Adrenal gland (tissue), 12 donors: ENCODE data around the gene RBM34. TPM values are rescaled to one million over a fixed set of nuclear protein-coding genes. Genes with fewer than 3 reads are reported as not detected.

ENCODE experiments used
- DNase-seq, 7 donors: peaks; one replicate each; pipeline ENCODE4 v3.0.0-alpha.2; 2019 to 2020
- H3K27ac ChIP-seq, 5 donors: fragments of 200-600 bp; sonication (generic) in 4 of 5; 1 replicate in 3 of 5; 2 replicates in 2 of 5; pipeline versions ENCODE4 v1.5.1 to v1.8.0; 2016 to 2020; ENCODE audit warnings: mild to moderate bottlenecking in 1 of 5
- H3K27me3 ChIP-seq: fragments of 200-600 bp; 2 replicates; pipeline ENCODE4 v1.8.0; 2021
- H3K36me3 ChIP-seq, 2 donors: fragments of 200-600 bp; replicated peaks in 1 of 2; 1 replicate in 1 of 2; 2 replicates in 1 of 2; pipeline versions ENCODE4 v1.5.1 to v1.8.0; 2018 to 2022
- H3K4me1 ChIP-seq, 2 donors: fragments of 200-600 bp; replicated peaks in 1 of 2; 1 replicate in 1 of 2; 2 replicates in 1 of 2; pipeline versions ENCODE4 v1.5.1 to v1.8.0; 2018 to 2021
- H3K4me3 ChIP-seq, 4 donors: fragments of 200-600 bp; sonication (generic) in 3 of 4; one replicate each; pipeline ENCODE4 v1.5.1; 2016 to 2018
- H3K9me3 ChIP-seq, 3 donors: fragments of 200-600 bp; sonication (generic) in 1 of 3; replicated peaks in 1 of 3; 1 replicate in 2 of 3; 2 replicates in 1 of 3; pipeline versions ENCODE4 v1.5.1 to v1.8.0; 2016 to 2021
- CTCF ChIP-seq, 6 experiments: fragments of 450-650 bp in 4 of 6; fragments of 200-600 bp in 2 of 6; sonication (generic) in 1 of 6; IDR thresholded peaks; 1 replicate in 5 of 6; 2 replicates in 1 of 6; pipeline versions ENCODE4 v1.5.1 to v1.8.0; 2016 to 2021; ENCODE audit warnings: antibody characterized with exemption in 6 of 6, mild to moderate bottlenecking in 2 of 6, moderate library complexity in 1 of 6
- POLR2A ChIP-seq, 2 donors: fragments of 450-650 bp; IDR thresholded peaks; one replicate each; pipeline ENCODE4 v1.6.1; 2017; ENCODE audit warnings: antibody characterized with exemption in 2 of 2, mild to moderate bottlenecking in 2 of 2, moderate library complexity in 1 of 2
- WGBS, 4 donors: extraction: QIAGEN DNeasy Blood & Tissue Kit in 2 of 4; methylation state at CpG; one replicate each; pipeline versions ENCODE4 v1.1.5 to v1.1.7; 2013 to 2017; 5-methylcytosine and 5-hydroxymethylcytosine counted together
- intact Hi-C, 2 donors: fragments of 100-400 bp; cut with DNase I; formaldehyde crosslinking; loops; one replicate each; pipeline versions ENCODE4 v1.14.1 to v1.15.0; 2022 to 2023
- polyA plus RNA-seq, 3 donors: library from polyadenylated mRNA; stranded (reverse); fragments of 200-250 nt in 2 of 3; fragments of 350-450 nt in 1 of 3; fragmentation: Illumina TruSeq in 1 of 3; extraction: RNeasy Lipid Tissue Mini Kit (QIAGEN cat#74804) in 1 of 3; gene quantifications; one replicate each; pipeline ENCODE4 v1.2.3, GENCODE V29; 2013 to 2014
- total RNA-seq, 9 donors: library from RNA; depleted of rRNA in 4 of 9; stranded (reverse); fragments of >200 nt in 4 of 9; fragments of 120-200 nt in 1 of 9; fragmentation: NEBNext Ultra II Directional in 1 of 9; extraction: Animal tissue kit (Norgen Biotek cat#: 25700) in 1 of 9; gene quantifications; one replicate each; pipeline versions ENCODE4 v1.1.0 to v1.2.4, GENCODE V29; 2013 to 2023
- donor health status: healthy with polysubstance abuse.
- donor health status: Bipolar disorder and iron deficiency.
- donor health status: DM: yes; HTN: yes; CAD: no.
- donor health status: DM: no; HTN: no; CAD: no.
- donor health status: DM: no; HTN: no; CAD: no.
- donor health status: DM: yes; HTN: yes; CAD: no.

The RBM34 gene
- total and polyA plus RNA-seq, 12 donors: 16.6 to 181 (median 63.2) TPM

- Histone ChIP-seq H3K9me3 (no peaks in the 10 kb centered on the region), H3K27me3 (no peaks in the 10 kb centered on the region), H3K36me3 (peaks cover 0 to 52% of the 10 kb centered on the region in 2 donors), H3K27ac (no peak overlapping the region), H3K4me3 (no peak overlapping the region), H3K4me1 (peaks cover 0 to 4% of the 10 kb centered on the region in 2 donors)
- no peak for TF ChIP-seq CTCF (IDR thresholded peaks at IDR 0.05)
- no peak for TF ChIP-seq POLR2A (IDR thresholded peaks at IDR 0.05)
- intact Hi-C loops: no loop called here
- 93 to 97% (median 94%) methylated on average over 11 of the region's 11 CpGs for WGBS, 4 donors
- DNase-seq: peak in 1 of 7 donors; percentile 37
These were observed 52.2 kb downstream of the RBM34 start for GRCh38 chr1:235108876-235109275.

- peaks cover 0 to 46% of the 10 kb centered on the region in 2 donors for H3K36me3 ChIP-seq
- intact Hi-C loops: no loop called here
- peak in 1 of 7 donors; percentile 50 for DNase-seq
- peaks cover 0 to 4% of the 10 kb centered on the region in 2 donors for H3K4me1 ChIP-seq
- no peak overlapping the region for H3K4me3 ChIP-seq
- no peaks in the 10 kb centered on the region for H3K27me3 ChIP-seq
- 92 to 100% (median 96%) methylated on average over 1 of the region's 1 CpG for WGBS, 4 donors
- no peak overlapping the region for H3K27ac ChIP-seq
- H3K9me3 ChIP-seq: no peaks in the 10 kb centered on the region
- TF ChIP-seq POLR2A (IDR thresholded peaks at IDR 0.05) (no peak), CTCF (IDR thresholded peaks at IDR 0.05) (no peak)
These were observed 52.9 kb downstream of the RBM34 start for GRCh38 chr1:235108185-235108593.

- Histone ChIP-seq H3K27ac (no peak overlapping the region), H3K27me3 (no peaks in the 10 kb centered on the region), H3K4me1 (peaks cover 0 to 4% of the 10 kb centered on the region in 2 donors), H3K4me3 (no peak overlapping the region), H3K9me3 (no peaks in the 10 kb centered on the region), H3K36me3 (peaks cover 0 to 39% of the 10 kb centered on the region in 2 donors)
- WGBS, 4 donors: 90 to 94% (median 93%) methylated on average over 15 to 16 of the region's 16 CpGs
- no peak for TF ChIP-seq POLR2A (IDR thresholded peaks at IDR 0.05)
- no peak for TF ChIP-seq CTCF (IDR thresholded peaks at IDR 0.05)
- DNase-seq: peak in 1 of 7 donors; percentile 35
- intact Hi-C loops: no loop called here
These were observed 53.5 kb downstream of the RBM34 start for GRCh38 chr1:235107368-235108184.

- Histone ChIP-seq H3K27ac (no peak overlapping the region), H3K27me3 (no peaks in the 10 kb centered on the region), H3K4me3 (no peak overlapping the region), H3K9me3 (no peaks in the 10 kb centered on the region), H3K36me3 (peaks cover 0 to 30% of the 10 kb centered on the region in 2 donors), H3K4me1 (no peaks in the 10 kb centered on the region)
- TF ChIP-seq CTCF (IDR thresholded peaks at IDR 0.05) (no peak), POLR2A (IDR thresholded peaks at IDR 0.05) (no peak)
- peak in 1 of 7 donors; percentile 28 for DNase-seq
- intact Hi-C loops: no loop called here
- WGBS, 4 donors: 88 to 96% (median 95%) methylated on average over 4 of the region's 4 CpGs
These were observed 54.6 kb downstream of the RBM34 start for GRCh38 chr1:235106457-235106856.
